HepG2 (cell line): ENCODE data around the gene CIART. TPM values are rescaled to one million over a fixed set of nuclear protein-coding genes. Genes with fewer than 3 reads are reported as not detected.

Experiments used
- LBX2 ChIP-seq: sonication (generic); formaldehyde crosslinking; IDR thresholded peaks from 2 replicates; pipeline ENCODE4 v1.5.0; 2020; ENCODE audit warnings: missing genetic modification reagents, mild to moderate bottlenecking, borderline replicate concordance
- MTERF4 ChIP-seq: sonication (generic); formaldehyde crosslinking; IDR thresholded peaks from 2 replicates; pipeline ENCODE4 v1.8.0; 2023; ENCODE audit warnings: mild to moderate bottlenecking, missing genetic modification reagents
- NFIB ChIP-seq: sonication (generic); formaldehyde crosslinking; IDR thresholded peaks from 2 replicates; pipeline ENCODE4 v1.9.0; 2021; ENCODE audit warnings: missing genetic modification reagents, mild to moderate bottlenecking, borderline replicate concordance
- PHF8 ChIP-seq: sonication (generic); formaldehyde crosslinking; IDR thresholded peaks from 2 replicates; pipeline ENCODE4 v1.5.0; 2020; ENCODE audit warnings: missing genetic modification reagents
- RFX5 ChIP-seq: IDR thresholded peaks from 2 replicates; pipeline ENCODE4 v1.6.1; 2011; ENCODE audit warnings: low read depth, low read length, improper control_type of control experiment
- SMAD3 ChIP-seq: sonication (generic); formaldehyde crosslinking; IDR thresholded peaks from 2 replicates; pipeline ENCODE4 v1.4.0; 2020; ENCODE audit warnings: missing genetic modification reagents
- ZNF143 ChIP-seq: sonication (generic); formaldehyde crosslinking; IDR thresholded peaks from 2 replicates; pipeline ENCODE4 v1.4.0; 2020; ENCODE audit warnings: missing genetic modification reagents
- ZNF510 ChIP-seq: sonication (generic); formaldehyde crosslinking; IDR thresholded peaks from 2 replicates; pipeline ENCODE4 v1.4.0; 2020; ENCODE audit warnings: low read depth, mild to moderate bottlenecking, missing genetic modification reagents
- ZNF703 ChIP-seq: sonication (generic); formaldehyde crosslinking; IDR thresholded peaks from 2 replicates; pipeline ENCODE4 v1.5.1; 2020; ENCODE audit warnings: missing genetic modification reagents, mild to moderate bottlenecking, moderate library complexity, borderline replicate concordance
- polyA plus RNA-seq, 8 experiments: library from polyadenylated mRNA; depleted of rRNA in 3 of 8; stranded (reverse) in 7 of 8; unstranded in 1 of 8; fragments of >200 nt; fragmentation: Illumina TruSeq in 4 of 8; extraction: Trizol in 4 of 8; gene quantifications; 2 replicates each; pipeline versions ENCODE4 v1.2.1 to v1.2.3, GENCODE V29; 2011 to 2016; ENCODE audit warnings: low read depth in 4 of 8, missing spikeins in 1 of 8, mixed read lengths in 1 of 8; ENCODE audit not compliant: insufficient read depth in 1 of 8
- total RNA-seq, 5 experiments: library from RNA; depleted of rRNA; stranded (reverse); fragments of >200 nt; fragmentation: Illumina TruSeq; extraction: Trizol; gene quantifications; 2 replicates each; pipeline ENCODE4 v1.2.3, GENCODE V29; 2016; ENCODE audit warnings: low read depth in 1 of 5
- TF ChIP-seq, protein P1 (sequence below): sonication (generic); formaldehyde crosslinking; IDR thresholded peaks from one replicate; pipeline ENCODE4 v1.5.1; 2020; ENCODE audit warnings: mild to moderate bottlenecking, missing genetic modification reagents; ENCODE audit errors: not compliant biosample characterization
- TF ChIP-seq, protein P2 (sequence below): IDR thresholded peaks from 2 replicates; pipeline ENCODE4 v1.4.0; 2020; ENCODE audit warnings: mild to moderate bottlenecking, missing genetic modification reagents
- TF ChIP-seq, protein P3 (sequence below): sonication (generic); formaldehyde crosslinking; IDR thresholded peaks from 2 replicates; pipeline ENCODE4 v1.4.0; 2020; ENCODE audit warnings: mild to moderate bottlenecking, missing genetic modification reagents

Gene CIART
- total and polyA plus RNA-seq, 2 of the 13 experiments (the other 11 are each of a cell fraction or from before 2014, with no cell fraction given): 0.58 TPM; not detected in 1

DNA sequence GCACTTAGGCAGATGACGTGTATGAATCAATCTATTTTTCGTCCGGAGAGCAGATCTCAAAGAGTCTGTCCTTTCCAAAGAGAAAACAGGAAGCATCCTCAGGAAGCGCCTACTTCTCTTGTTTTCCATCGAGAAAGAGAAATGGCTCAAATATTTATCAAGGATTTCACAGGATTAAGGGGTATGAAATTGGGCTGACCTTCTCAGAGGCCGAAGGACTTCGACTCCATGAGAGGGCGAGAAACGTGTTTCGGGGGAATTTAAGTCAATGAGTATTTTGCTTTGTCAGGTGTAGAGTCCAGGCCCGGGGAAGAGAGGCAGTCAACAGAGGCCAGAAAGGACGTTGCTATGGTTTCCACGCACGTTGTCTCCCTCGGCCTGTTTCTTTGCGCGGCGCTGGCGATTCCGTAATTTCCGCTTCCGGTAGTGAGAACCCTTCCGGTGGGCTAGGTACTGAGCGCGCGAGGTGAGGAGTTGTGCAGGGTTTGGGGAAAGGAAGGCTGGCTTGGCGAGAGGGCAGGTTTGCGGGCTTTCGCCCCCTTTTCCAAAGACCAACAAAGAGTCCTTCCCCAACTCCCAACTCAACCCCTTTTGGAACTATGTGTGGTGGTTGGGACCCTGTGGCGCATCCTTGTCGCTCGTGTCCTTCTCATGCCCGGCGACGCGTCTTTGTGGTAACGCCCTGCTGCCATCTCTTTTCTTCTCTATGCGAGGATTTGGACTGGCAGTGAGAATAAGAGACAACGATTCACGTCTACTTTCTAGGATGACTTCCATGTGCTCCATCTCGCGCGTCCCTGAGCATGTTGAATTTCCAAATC lies 11.3 kb downstream of the CIART start, which contains the start of gene MRPS21 (continued):
- TF ChIP-seq, protein P1, sequence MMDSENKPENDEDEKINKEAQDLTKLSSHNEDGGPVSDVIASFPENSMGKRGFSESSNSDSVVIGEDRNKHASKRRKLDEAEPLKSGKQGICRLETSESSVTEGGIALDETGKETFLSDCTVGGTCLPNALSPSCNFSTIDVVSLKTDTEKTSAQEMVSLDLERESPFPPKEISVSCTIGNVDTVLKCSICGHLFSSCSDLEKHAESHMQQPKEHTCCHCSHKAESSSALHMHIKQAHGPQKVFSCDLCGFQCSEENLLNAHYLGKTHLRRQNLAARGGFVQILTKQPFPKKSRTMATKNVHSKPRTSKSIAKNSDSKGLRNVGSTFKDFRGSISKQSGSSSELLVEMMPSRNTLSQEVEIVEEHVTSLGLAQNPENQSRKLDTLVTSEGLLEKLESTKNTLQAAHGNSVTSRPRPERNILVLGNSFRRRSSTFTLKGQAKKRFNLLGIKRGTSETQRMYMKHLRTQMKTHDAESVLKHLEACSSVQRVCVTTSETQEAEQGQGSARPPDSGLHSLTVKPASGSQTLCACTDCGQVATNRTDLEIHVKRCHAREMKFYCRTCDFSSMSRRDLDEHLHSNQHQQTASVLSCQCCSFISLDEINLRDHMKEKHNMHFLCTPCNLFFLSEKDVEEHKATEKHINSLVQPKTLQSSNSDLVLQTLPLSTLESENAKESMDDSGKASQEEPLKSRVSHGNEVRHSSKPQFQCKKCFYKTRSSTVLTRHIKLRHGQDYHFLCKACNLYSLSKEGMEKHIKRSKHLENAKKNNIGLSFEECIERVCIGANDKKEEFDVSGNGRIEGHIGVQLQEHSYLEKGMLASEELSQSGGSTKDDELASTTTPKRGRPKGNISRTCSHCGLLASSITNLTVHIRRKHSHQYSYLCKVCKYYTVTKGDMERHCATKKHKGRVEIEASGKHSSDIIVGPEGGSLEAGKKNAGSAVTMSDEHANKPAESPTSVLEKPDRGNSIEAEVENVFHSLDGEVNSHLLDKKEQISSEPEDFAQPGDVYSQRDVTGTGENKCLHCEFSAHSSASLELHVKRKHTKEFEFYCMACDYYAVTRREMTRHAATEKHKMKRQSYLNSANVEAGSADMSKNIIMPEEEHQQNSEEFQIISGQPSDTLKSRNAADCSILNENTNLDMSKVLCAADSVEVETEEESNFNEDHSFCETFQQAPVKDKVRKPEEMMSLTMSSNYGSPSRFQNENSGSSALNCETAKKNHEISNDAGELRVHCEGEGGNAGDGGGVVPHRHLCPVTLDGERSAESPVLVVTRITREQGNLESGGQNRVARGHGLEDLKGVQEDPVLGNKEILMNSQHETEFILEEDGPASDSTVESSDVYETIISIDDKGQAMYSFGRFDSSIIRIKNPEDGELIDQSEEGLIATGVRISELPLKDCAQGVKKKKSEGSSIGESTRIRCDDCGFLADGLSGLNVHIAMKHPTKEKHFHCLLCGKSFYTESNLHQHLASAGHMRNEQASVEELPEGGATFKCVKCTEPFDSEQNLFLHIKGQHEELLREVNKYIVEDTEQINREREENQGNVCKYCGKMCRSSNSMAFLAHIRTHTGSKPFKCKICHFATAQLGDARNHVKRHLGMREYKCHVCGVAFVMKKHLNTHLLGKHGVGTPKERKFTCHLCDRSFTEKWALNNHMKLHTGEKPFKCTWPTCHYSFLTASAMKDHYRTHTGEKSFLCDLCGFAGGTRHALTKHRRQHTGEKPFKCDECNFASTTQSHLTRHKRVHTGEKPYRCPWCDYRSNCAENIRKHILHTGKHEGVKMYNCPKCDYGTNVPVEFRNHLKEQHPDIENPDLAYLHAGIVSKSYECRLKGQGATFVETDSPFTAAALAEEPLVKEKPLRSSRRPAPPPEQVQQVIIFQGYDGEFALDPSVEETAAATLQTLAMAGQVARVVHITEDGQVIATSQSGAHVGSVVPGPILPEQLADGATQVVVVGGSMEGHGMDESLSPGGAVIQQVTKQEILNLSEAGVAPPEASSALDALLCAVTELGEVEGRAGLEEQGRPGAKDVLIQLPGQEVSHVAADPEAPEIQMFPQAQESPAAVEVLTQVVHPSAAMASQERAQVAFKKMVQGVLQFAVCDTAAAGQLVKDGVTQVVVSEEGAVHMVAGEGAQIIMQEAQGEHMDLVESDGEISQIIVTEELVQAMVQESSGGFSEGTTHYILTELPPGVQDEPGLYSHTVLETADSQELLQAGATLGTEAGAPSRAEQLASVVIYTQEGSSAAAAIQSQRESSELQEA: no peak
- TF ChIP-seq MTERF4 (no peak), SMAD3 (CRISPR knock-in tag) (peak; percentile 73; the same call in 1 of the 2 replicates), LBX2 (CRISPR knock-in tag) (no peak), PHF8 (CRISPR knock-in tag) (peak; percentile 85), ZNF703 (CRISPR knock-in tag) (no peak), ZNF510 (CRISPR knock-in tag) (no peak), RFX5 (0 out of 2 replicates have a peak, but pooled peaks have one; percentile 41), NFIB (no peak), ZNF143 (CRISPR knock-in tag) (peak; percentile 67; the same call in 1 of the 2 replicates)
- TF ChIP-seq, protein P2, sequence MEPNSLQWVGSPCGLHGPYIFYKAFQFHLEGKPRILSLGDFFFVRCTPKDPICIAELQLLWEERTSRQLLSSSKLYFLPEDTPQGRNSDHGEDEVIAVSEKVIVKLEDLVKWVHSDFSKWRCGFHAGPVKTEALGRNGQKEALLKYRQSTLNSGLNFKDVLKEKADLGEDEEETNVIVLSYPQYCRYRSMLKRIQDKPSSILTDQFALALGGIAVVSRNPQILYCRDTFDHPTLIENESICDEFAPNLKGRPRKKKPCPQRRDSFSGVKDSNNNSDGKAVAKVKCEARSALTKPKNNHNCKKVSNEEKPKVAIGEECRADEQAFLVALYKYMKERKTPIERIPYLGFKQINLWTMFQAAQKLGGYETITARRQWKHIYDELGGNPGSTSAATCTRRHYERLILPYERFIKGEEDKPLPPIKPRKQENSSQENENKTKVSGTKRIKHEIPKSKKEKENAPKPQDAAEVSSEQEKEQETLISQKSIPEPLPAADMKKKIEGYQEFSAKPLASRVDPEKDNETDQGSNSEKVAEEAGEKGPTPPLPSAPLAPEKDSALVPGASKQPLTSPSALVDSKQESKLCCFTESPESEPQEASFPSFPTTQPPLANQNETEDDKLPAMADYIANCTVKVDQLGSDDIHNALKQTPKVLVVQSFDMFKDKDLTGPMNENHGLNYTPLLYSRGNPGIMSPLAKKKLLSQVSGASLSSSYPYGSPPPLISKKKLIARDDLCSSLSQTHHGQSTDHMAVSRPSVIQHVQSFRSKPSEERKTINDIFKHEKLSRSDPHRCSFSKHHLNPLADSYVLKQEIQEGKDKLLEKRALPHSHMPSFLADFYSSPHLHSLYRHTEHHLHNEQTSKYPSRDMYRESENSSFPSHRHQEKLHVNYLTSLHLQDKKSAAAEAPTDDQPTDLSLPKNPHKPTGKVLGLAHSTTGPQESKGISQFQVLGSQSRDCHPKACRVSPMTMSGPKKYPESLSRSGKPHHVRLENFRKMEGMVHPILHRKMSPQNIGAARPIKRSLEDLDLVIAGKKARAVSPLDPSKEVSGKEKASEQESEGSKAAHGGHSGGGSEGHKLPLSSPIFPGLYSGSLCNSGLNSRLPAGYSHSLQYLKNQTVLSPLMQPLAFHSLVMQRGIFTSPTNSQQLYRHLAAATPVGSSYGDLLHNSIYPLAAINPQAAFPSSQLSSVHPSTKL (CRISPR knock-in tag): peak; percentile 43
- TF ChIP-seq, protein P3, sequence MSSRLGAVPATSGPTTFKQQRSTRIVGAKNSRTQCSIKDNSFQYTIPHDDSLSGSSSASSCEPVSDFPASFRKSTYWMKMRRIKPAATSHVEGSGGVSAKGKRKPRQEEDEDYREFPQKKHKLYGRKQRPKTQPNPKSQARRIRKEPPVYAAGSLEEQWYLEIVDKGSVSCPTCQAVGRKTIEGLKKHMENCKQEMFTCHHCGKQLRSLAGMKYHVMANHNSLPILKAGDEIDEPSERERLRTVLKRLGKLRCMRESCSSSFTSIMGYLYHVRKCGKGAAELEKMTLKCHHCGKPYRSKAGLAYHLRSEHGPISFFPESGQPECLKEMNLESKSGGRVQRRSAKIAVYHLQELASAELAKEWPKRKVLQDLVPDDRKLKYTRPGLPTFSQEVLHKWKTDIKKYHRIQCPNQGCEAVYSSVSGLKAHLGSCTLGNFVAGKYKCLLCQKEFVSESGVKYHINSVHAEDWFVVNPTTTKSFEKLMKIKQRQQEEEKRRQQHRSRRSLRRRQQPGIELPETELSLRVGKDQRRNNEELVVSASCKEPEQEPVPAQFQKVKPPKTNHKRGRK (CRISPR knock-in tag): no peak
